ENCODE measurements around the gene UHMK1.
"Not testable (repeated sequence)": the region's sequence is repeated elsewhere in the genome, so short reads cannot be mapped to it uniquely, and the experiment has no call there.

The UHMK1 gene

DNA sequence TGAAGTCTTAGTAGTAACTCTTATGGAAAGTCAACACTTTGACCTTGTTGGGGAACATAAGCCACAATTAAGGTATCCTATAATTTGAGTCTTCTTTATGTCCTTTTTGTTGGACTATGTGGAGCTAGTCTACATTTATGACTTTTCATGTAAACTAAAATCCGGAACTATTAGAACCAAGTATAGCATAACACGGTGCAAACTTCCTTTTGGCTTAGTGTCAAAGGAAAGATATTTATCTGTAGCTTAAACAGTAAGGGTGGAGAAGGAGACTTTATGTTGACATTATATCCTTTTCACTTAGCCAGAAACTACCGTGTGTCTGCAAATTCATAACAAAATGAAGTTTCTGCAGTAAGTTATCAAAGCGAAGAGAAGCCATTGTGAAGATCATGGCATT lies 71.2 kb downstream of the UHMK1 start:
- TF ChIP-seq, protein P1, sequence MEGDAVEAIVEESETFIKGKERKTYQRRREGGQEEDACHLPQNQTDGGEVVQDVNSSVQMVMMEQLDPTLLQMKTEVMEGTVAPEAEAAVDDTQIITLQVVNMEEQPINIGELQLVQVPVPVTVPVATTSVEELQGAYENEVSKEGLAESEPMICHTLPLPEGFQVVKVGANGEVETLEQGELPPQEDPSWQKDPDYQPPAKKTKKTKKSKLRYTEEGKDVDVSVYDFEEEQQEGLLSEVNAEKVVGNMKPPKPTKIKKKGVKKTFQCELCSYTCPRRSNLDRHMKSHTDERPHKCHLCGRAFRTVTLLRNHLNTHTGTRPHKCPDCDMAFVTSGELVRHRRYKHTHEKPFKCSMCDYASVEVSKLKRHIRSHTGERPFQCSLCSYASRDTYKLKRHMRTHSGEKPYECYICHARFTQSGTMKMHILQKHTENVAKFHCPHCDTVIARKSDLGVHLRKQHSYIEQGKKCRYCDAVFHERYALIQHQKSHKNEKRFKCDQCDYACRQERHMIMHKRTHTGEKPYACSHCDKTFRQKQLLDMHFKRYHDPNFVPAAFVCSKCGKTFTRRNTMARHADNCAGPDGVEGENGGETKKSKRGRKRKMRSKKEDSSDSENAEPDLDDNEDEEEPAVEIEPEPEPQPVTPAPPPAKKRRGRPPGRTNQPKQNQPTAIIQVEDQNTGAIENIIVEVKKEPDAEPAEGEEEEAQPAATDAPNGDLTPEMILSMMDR (IDR thresholded peaks at IDR 0.05; ENCODE audit: low read depth, low read length): no peak
- TF ChIP-seq POLR2A (IDR thresholded peaks at IDR 0.05; ENCODE audit: extremely low read depth, insufficient read length) (no peak), MYC (IDR thresholded peaks at IDR 0.05; ENCODE audit: low read depth, low read length) (no peak)
- TF ChIP-seq, protein P2, sequence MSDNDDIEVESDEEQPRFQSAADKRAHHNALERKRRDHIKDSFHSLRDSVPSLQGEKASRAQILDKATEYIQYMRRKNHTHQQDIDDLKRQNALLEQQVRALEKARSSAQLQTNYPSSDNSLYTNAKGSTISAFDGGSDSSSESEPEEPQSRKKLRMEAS (IDR thresholded peaks at IDR 0.05; ENCODE audit: low read depth, low read length): no peak
- no peak overlapping the region for H3K4me3 ChIP-seq (ENCODE audit: low read depth, low read length)
- DNase-seq (ENCODE audit: low read depth): no peak

DNA sequence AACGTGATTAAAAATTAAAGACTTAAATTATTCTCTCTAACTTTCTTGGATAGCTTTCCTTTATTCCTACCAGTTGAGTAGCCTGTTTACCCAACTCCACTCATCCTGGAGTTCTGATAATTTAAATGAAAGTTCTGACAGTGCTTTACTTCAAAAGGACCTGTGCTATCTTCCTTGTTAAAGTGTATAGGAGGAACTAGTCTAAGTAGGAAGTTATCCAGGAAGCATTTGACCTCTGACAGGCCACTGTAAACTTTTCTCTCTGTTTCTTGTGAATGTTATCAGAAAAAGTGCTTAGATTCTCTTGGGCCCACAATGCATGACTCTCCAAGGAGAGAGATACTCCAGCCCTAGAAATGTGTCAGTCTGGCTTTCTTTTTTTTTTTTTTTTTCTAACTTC lies 73.1 kb downstream of the UHMK1 start:
- DNase-seq (ENCODE audit: low read depth): no peak
- H3K4me3 ChIP-seq (ENCODE audit: low read depth, low read length): no peak overlapping the region
- TF ChIP-seq, protein P1 (IDR thresholded peaks at IDR 0.05; ENCODE audit: low read depth, low read length): no peak
- TF ChIP-seq POLR2A (IDR thresholded peaks at IDR 0.05; ENCODE audit: extremely low read depth, insufficient read length) (no peak), MYC (IDR thresholded peaks at IDR 0.05; ENCODE audit: low read depth, low read length) (no peak)

DNA sequence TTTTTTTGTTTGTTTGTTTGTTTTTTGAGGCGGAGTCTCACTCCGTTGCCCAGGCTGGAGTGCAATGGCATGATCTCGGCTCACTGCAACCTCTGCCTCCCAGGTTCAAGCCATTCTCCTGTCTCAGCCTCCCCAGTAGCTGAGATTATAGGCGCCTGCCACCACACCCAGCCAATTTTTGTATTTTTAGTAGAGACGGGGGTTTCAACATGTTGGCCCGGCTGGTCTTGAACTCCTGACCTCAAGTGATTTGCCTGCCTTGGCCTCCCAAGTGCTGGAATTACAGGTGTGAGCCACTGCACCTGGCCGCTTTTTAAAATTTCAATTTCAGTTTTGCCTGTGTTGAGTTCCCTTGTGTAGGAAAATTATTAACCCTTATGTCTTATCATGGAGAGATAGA lies 73.5 kb downstream of the UHMK1 start:
- DNase-seq (ENCODE audit: low read depth); H3K4me3 ChIP-seq (ENCODE audit: low read depth, low read length): not testable (repeated sequence)

DNA sequence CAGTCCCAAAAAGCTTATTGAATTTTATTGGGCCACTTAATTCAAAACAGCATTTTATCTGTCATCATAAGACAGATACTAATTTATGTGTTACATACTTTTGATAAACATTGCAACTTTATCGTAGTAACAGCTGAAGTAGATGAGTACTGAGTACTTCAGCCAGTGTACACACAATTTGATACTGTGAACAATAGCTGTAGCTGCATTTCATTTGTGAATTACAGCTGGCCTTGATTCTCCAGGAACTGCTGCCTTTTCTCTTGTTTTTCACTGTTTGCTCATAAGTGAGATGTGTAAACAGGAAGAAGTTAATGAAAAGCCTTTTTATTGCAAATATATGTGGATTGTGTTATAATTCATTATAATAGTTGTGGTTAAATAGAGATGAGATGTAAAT lies 74.1 kb downstream of the UHMK1 start:
- TF ChIP-seq POLR2A (IDR thresholded peaks at IDR 0.05; ENCODE audit: extremely low read depth, insufficient read length) (no peak), MYC (IDR thresholded peaks at IDR 0.05; ENCODE audit: low read depth, low read length) (no peak)
- TF ChIP-seq, protein P2 (IDR thresholded peaks at IDR 0.05; ENCODE audit: low read depth, low read length): no peak
- TF ChIP-seq, protein P1 (IDR thresholded peaks at IDR 0.05; ENCODE audit: low read depth, low read length): no peak
- H3K4me3 ChIP-seq (ENCODE audit: low read depth, low read length): no peak overlapping the region
- no peak for DNase-seq (ENCODE audit: low read depth)

DNA sequence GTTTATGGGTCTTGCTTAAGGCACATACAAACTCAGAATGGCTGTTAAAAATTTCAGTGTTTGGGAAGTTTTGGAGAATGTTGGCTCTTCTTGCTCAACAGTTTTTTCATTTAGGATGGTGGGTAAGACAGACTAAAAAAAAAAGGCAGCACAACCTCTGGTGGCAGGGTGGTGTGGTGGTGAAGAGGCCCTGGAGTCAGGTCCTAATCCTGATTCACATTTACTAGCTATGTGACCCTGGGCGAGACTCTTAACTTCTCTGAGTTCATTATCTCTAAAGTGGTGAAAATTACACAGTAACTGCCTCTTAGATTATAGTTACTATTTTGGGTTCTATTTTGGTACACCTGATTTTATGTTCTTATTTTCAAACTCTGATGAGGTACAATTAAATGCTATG lies 75.5 kb downstream of the UHMK1 start:
- TF ChIP-seq POLR2A (IDR thresholded peaks at IDR 0.05; ENCODE audit: extremely low read depth, insufficient read length): no peak
- TF ChIP-seq, protein P2 (IDR thresholded peaks at IDR 0.05; ENCODE audit: low read depth, low read length): no peak
- no peak for TF ChIP-seq MYC (IDR thresholded peaks at IDR 0.05; ENCODE audit: low read depth, low read length)
- TF ChIP-seq, protein P1 (IDR thresholded peaks at IDR 0.05; ENCODE audit: low read depth, low read length): no peak
- no peak for DNase-seq (ENCODE audit: low read depth)
- no peak overlapping the region for H3K4me3 ChIP-seq (ENCODE audit: low read depth, low read length)

DNA sequence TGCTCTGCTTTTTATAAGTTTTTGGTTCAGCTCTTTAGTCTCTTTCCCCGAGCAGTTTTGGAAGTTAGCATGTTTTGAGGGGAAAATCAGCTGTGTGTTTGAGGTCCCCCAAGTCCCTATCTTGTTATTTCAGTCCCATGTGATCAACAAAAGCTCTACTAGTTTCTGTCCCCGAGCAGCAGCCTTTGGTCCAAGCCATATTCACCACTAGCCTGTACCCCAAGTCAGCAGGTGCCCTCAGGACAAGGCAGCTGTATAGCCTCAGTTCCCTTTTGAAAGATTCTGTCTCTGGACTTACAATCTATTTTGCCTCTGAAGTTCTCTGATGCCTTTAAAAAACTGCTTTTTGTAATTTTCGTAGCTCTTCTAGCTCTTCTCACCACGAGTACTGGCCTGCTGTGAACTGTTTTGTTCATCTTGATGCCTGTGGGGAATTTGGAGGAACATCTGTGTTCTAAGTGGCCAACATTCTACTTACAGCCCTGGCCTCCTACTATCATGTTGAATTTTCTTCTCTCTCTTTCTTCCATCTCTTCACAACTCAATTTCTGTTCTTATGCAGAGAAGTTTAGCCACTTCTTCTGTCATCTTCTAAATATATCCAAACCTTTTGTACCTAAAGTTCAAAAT lies 80.6 kb downstream of the UHMK1 start:
- no peak for TF ChIP-seq POLR2A (IDR thresholded peaks at IDR 0.05; ENCODE audit: extremely low read depth, insufficient read length)
- TF ChIP-seq, protein P2 (IDR thresholded peaks at IDR 0.05; ENCODE audit: low read depth, low read length): no peak
- TF ChIP-seq, protein P1 (IDR thresholded peaks at IDR 0.05; ENCODE audit: low read depth, low read length): no peak
- no peak for DNase-seq (ENCODE audit: low read depth)
- no peak overlapping the region for H3K4me3 ChIP-seq (ENCODE audit: low read depth, low read length)
